ENCODE data around the gene PRKAR1A.

DNA sequence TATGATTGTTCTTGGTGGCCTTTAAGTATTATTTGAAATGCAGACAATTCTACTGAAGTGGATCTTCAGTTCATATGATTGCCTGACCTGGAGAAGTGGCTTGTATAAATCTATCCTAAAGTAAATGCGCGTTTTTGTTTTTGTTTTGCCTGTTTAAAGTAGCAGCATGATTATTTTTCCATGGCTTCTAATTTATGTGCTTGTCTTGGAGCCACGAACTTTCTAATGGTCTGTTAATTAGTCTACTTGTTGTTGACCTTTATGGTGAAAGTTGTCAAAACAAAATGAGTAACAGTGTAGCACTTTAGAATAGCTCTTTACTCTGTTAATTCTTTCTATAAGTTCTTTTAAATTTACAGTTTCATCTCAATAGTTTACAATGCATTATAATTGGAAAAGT lies 1.7 kb downstream of the PRKAR1A start:
- TF ChIP-seq, protein P1, sequence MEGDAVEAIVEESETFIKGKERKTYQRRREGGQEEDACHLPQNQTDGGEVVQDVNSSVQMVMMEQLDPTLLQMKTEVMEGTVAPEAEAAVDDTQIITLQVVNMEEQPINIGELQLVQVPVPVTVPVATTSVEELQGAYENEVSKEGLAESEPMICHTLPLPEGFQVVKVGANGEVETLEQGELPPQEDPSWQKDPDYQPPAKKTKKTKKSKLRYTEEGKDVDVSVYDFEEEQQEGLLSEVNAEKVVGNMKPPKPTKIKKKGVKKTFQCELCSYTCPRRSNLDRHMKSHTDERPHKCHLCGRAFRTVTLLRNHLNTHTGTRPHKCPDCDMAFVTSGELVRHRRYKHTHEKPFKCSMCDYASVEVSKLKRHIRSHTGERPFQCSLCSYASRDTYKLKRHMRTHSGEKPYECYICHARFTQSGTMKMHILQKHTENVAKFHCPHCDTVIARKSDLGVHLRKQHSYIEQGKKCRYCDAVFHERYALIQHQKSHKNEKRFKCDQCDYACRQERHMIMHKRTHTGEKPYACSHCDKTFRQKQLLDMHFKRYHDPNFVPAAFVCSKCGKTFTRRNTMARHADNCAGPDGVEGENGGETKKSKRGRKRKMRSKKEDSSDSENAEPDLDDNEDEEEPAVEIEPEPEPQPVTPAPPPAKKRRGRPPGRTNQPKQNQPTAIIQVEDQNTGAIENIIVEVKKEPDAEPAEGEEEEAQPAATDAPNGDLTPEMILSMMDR (conservative IDR thresholded peaks at IDR 0.05; ENCODE audit: low read length): no peak
- TF ChIP-seq EZH2phosphoT487 (IDR thresholded peaks at IDR 0.05; ENCODE audit: borderline replicate concordance, low read depth, low read length): no peak

Data from OCI-LY7 (cell line).